Upper lobe of left lung (tissue), 6 donors: ENCODE results near the gene NDST3. TPM values are rescaled to one million over a fixed set of nuclear protein-coding genes. Genes with fewer than 3 reads are reported as not detected.
A peak's percentile ranks its signal among the peaks of the same experiment; 100 is the strongest.

Experiments used
- ATAC-seq, 2 donors: fragments of 200-7000 bp; cut with Tn5 transposase; one replicate each; pipeline ENCODE4 v1.9.1; 2022; ENCODE audit warnings: mild to moderate bottlenecking in 2 of 2, moderate library complexity in 2 of 2; ENCODE audit not compliant: low FRiP score in 2 of 2
- DNase-seq, 2 donors: peaks; one replicate each; pipeline ENCODE4 v3.0.0-alpha.2; 2019 to 2020
- H3K27ac ChIP-seq, 4 donors: fragments of 200-600 bp; sonication (generic); one replicate each; pipeline ENCODE4 v1.5.1; 2016 to 2019
- H3K27me3 ChIP-seq, 4 donors: fragments of 200-600 bp; sonication (generic); one replicate each; pipeline ENCODE4 v1.5.1; 2017 to 2019
- H3K36me3 ChIP-seq, 4 donors: fragments of 200-600 bp; sonication (generic); one replicate each; pipeline ENCODE4 v1.5.1; 2016 to 2019
- H3K4me1 ChIP-seq, 4 donors: fragments of 200-600 bp; sonication (generic); one replicate each; pipeline ENCODE4 v1.5.1; 2018 to 2019
- H3K4me3 ChIP-seq, 4 donors: fragments of 200-600 bp; sonication (generic); one replicate each; pipeline ENCODE4 v1.5.1; 2017 to 2019; ENCODE audit warnings: mild to moderate bottlenecking in 2 of 4, moderate library complexity in 1 of 4
- H3K9me3 ChIP-seq, 4 donors: fragments of 200-600 bp; sonication (generic); one replicate each; pipeline ENCODE4 v1.5.1; 2018 to 2019
- EP300 ChIP-seq, 4 donors: sonication (generic); formaldehyde crosslinking; IDR thresholded peaks; one replicate each; pipeline ENCODE4 v1.5.1; 2017; ENCODE audit warnings: antibody characterized with exemption in 4 of 4, control low read depth in 2 of 4
- POLR2A ChIP-seq, 4 donors: fragments of 450-650 bp; IDR thresholded peaks; one replicate each; pipeline ENCODE4 v1.5.1; 2016 to 2017; ENCODE audit warnings: antibody characterized with exemption in 4 of 4, mild to moderate bottlenecking in 2 of 4
- POLR2AphosphoS5 ChIP-seq, 2 donors: sonication (generic); formaldehyde crosslinking; IDR thresholded peaks; one replicate each; pipeline ENCODE4 v1.5.1; 2017; ENCODE audit warnings: antibody characterized with exemption in 2 of 2
- WGBS, 2 donors: methylation state at CpG; one replicate each; pipeline ENCODE4 v1.1.5; 2017 to 2018; 5-methylcytosine and 5-hydroxymethylcytosine counted together
- total RNA-seq, 6 donors: library from RNA; depleted of rRNA in 4 of 6; stranded (reverse); fragments of >200 nt in 4 of 6; gene quantifications; one replicate each; pipeline versions ENCODE4 v1.1.0 to v1.2.1, GENCODE V29; 2016 to 2021
- TF ChIP-seq, protein P1 (sequence below), 6 experiments: fragments of 450-650 bp in 4 of 6; fragments of 200-600 bp in 2 of 6; sonication (generic) in 2 of 6; IDR thresholded peaks; one replicate each; pipeline ENCODE4 v1.5.1; 2016 to 2019; ENCODE audit warnings: antibody characterized with exemption in 6 of 6
- donor health status: DM: no; HTN: no; CAD: no; lungs with moderate emphysema.
- donor health status: DM: no; HTN: yes; CAD: no; lungs with severe emphysema.

The NDST3 gene
- total RNA-seq, 6 donors from 2014 or later: 0.11 to 0.13 TPM; not detected in 4

DNA sequence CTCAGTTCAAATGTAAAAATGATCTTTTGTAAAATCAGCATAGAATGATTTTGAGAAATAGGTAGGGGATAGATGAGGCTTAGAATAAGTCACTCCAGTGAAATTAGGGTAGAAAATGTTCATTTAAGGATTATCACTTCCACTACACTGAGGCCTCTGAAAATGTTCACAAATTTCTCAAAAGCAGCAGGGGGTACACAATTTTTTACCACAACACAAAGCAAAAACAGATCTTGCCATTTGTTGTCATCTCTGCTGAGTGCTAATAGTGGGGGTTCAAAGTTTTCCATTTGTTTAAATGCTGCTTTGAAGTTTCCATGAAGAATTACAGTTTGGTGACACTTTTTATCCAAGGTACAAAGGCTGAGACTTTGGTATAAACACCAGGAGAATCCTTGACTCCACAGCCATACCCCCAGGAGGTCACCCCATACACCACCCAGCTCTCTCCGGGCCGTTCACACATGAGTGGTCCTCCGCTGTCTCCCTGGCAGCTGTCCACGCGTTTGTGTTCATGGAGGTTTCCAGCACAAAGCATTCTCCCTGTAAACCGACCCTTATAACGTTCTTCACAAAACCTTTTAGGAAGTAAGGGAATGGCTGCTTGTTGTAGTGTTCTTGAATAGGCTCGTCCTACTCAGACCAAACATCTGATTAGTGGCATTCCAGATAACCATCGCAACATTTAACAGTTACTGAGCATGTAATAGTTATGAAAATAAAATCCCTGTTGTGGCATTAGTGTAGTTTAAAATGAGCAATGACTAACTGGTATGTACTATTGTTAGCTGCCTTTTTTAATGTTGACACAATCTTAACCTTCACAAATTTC is 247.5 kb downstream of the NDST3 start:
- WGBS, 2 donors: 43 to 49% methylated on average over 9 of the region's 9 CpGs
- Histone ChIP-seq H3K9me3 (no peaks in the 10 kb centered on the region), H3K36me3 (peaks cover 0 to 14% (median 0%) of the 10 kb centered on the region in 4 donors), H3K27ac (no peak overlapping the region), H3K27me3 (no peaks in the 10 kb centered on the region), H3K4me3 (no peak overlapping the region), H3K4me1 (peaks cover 20 to 35% (median 26%) of the 10 kb centered on the region in 4 donors)
- TF ChIP-seq POLR2AphosphoS5 (IDR thresholded peaks at IDR 0.05) (no peak), EP300 (IDR thresholded peaks at IDR 0.05) (no peak), POLR2A (IDR thresholded peaks at IDR 0.05) (no peak)
- DNase-seq (no peak), ATAC-seq (no peak)

DNA sequence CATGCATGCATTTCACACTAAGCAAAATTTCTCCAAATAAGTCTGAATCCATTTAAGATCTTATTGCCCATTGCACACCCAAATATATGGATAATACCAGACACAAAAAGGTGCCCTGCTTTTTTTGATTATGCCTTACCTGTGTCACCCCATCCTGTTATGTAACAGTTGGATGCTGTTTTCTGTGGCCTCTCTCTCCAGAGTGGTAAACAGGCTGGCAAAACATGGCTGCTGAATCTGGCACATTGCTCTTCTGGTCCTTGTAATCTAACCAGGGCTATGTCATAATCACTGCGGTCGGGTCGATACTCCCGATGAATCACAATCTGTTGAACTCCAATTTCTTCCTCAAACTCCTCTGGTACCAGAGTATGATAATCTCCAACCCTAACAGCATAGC is 248.4 kb downstream of the NDST3 start:
- no peak for DNase-seq

DNA sequence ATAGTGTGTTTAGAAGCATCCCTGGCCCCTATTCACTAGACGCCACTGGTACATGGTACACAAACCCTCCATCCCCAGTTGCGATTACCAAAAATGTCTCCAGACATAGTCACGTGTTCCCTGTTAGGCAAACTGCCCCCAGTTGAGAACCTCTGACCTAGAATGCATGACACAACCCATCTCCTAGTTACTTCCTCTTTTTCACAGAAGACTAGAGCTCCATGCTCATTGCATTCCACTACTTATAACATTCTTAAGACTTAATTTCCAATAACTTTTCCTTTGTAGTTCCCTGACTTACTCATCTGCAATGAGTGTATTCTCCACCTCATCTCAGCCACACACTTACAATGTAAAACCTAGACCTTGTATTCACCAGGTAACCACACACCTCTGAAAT is 249.9 kb downstream of the NDST3 start:
- Histone ChIP-seq H3K9me3 (no peaks in the 10 kb centered on the region), H3K4me3 (no peak overlapping the region), H3K4me1 (peaks cover 20 to 31% (median 25%) of the 10 kb centered on the region in 4 donors), H3K27ac (no peak overlapping the region), H3K27me3 (no peaks in the 10 kb centered on the region), H3K36me3 (peaks cover 0 to 14% (median 0%) of the 10 kb centered on the region in 4 donors)
- WGBS, 2 donors: 55 to 68% methylated on average over 3 of the region's 3 CpGs
- ATAC-seq (no peak), DNase-seq (no peak)
- TF ChIP-seq EP300 (IDR thresholded peaks at IDR 0.05) (no peak), POLR2A (IDR thresholded peaks at IDR 0.05) (no peak), POLR2AphosphoS5 (IDR thresholded peaks at IDR 0.05) (no peak)
- TF ChIP-seq, protein P1, sequence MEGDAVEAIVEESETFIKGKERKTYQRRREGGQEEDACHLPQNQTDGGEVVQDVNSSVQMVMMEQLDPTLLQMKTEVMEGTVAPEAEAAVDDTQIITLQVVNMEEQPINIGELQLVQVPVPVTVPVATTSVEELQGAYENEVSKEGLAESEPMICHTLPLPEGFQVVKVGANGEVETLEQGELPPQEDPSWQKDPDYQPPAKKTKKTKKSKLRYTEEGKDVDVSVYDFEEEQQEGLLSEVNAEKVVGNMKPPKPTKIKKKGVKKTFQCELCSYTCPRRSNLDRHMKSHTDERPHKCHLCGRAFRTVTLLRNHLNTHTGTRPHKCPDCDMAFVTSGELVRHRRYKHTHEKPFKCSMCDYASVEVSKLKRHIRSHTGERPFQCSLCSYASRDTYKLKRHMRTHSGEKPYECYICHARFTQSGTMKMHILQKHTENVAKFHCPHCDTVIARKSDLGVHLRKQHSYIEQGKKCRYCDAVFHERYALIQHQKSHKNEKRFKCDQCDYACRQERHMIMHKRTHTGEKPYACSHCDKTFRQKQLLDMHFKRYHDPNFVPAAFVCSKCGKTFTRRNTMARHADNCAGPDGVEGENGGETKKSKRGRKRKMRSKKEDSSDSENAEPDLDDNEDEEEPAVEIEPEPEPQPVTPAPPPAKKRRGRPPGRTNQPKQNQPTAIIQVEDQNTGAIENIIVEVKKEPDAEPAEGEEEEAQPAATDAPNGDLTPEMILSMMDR (IDR thresholded peaks at IDR 0.05): no peak

More for the DNA sequence above, 248.4 kb downstream of the NDST3 start:
- Histone ChIP-seq H3K36me3 (peaks cover 0 to 14% (median 0%) of the 10 kb centered on the region in 4 donors), H3K4me3 (no peak overlapping the region), H3K9me3 (no peaks in the 10 kb centered on the region), H3K4me1 (peaks cover 20 to 35% (median 26%) of the 10 kb centered on the region in 4 donors), H3K27ac (peak overlapping the region in 1 of 4 donors; percentile 1), H3K27me3 (no peaks in the 10 kb centered on the region)
- TF ChIP-seq, protein P1 (IDR thresholded peaks at IDR 0.05): no peak
- no peak for ATAC-seq
- WGBS, 2 donors: 48 to 67% methylated on average over 4 of the region's 4 CpGs

DNA sequence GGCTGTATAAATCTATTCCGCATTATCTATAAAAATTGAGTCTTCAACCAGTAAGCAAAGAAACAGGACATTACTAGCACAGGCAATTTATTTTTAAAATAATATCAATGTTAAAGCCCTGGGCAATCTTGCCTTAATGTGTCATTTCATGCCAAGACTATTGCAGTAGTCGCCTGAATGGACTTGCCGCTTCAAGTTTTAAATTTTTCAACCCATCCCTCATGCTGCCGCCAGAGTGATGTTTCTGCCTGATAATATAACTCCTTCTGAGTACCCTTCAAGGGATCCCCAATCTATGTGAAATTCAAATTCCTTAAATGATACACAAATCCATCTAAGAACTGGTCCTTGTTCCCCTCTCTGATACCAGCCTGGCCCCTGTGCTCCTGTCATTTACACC is 251.6 kb downstream of the NDST3 start:
- TF ChIP-seq POLR2AphosphoS5 (IDR thresholded peaks at IDR 0.05) (no peak), EP300 (IDR thresholded peaks at IDR 0.05) (no peak), POLR2A (IDR thresholded peaks at IDR 0.05) (no peak)
- TF ChIP-seq, protein P1 (IDR thresholded peaks at IDR 0.05): no peak
- Histone ChIP-seq H3K4me3 (no peak overlapping the region), H3K27me3 (no peaks in the 10 kb centered on the region), H3K9me3 (no peaks in the 10 kb centered on the region), H3K27ac (no peak overlapping the region), H3K4me1 (peaks cover 7 to 16% (median 9%) of the 10 kb centered on the region in 4 donors), H3K36me3 (peaks cover 0 to 4% (median 0%) of the 10 kb centered on the region in 4 donors)
- no peak for DNase-seq
- ATAC-seq: no peak
- WGBS, 2 donors: 94 to 97% methylated on average over 4 of the region's 4 CpGs

DNA sequence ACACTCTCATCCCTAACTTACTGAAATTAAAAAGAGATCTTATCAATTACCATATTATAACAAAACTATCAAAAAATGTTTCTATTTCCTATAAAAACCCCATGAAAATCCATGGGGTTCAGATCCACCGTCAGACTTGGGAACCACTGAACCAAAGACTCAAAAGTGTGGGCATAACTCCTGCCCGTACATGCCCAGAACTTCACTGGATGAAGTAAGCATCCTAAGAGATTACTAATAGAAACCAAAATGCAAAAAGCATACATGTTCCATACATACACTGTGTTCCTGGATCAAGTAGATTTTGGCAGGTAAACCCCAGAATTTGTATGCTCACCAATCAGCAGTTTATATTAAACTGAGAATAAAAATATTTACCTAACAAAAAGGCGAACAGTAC is 252.4 kb downstream of the NDST3 start:
- Histone ChIP-seq H3K4me1 (peaks cover 1 to 8% (median 5%) of the 10 kb centered on the region in 4 donors), H3K27me3 (no peaks in the 10 kb centered on the region), H3K9me3 (no peaks in the 10 kb centered on the region), H3K4me3 (no peak overlapping the region), H3K27ac (no peak overlapping the region), H3K36me3 (no peaks in the 10 kb centered on the region)
- DNase-seq (no peak), ATAC-seq (no peak)
- WGBS, 2 donors: 89 to 94% methylated on average over 3 of the region's 3 CpGs
- TF ChIP-seq EP300 (IDR thresholded peaks at IDR 0.05): no peak
- TF ChIP-seq POLR2A (IDR thresholded peaks at IDR 0.05): no peak
- TF ChIP-seq, protein P1 (IDR thresholded peaks at IDR 0.05): no peak
- TF ChIP-seq POLR2AphosphoS5 (IDR thresholded peaks at IDR 0.05): no peak
